ENCODE data around the gene ZNF32. TPM values are rescaled to one million over a fixed set of nuclear protein-coding genes. Genes with fewer than 3 reads are reported as not detected.

ZNF32 gene
- total RNA-seq, 1 donor from 2014 or later = 45.1 TPM

- Histone ChIP-seq H3K4me3 (no peak overlapping the region), H3K4me1 (peaks cover 22% of the 10 kb centered on the region), H3K27ac (replicated peaks) (no peak overlapping the region), H3K9me3 (replicated peaks) (peaks cover 5% of the 10 kb centered on the region), H3K36me3 (no peaks in the 10 kb centered on the region), H3K27me3 (ENCODE audit: low read depth) (no peaks in the 10 kb centered on the region)
- no peak for DNase-seq
- TF ChIP-seq CTCF (IDR thresholded peaks at IDR 0.05; ENCODE audit: borderline replicate concordance) = no peak
- intact Hi-C loops (cut with micrococcal nuclease) = no loop called here
Measured at GRCh38 chr10:43596546-43596945, 52.1 kb downstream of the ZNF32 start.

GRCh38 chr10:43595739-43596298 lies 52.9 kb downstream of the ZNF32 start:
- Histone ChIP-seq H3K36me3 (no peaks in the 10 kb centered on the region), H3K4me1 (peaks cover 22% of the 10 kb centered on the region), H3K27me3 (ENCODE audit: low read depth) (peaks cover 6% of the 10 kb centered on the region), H3K9me3 (replicated peaks) (peaks cover 11% of the 10 kb centered on the region), H3K4me3 (peak overlapping the region; percentile 52), H3K27ac (replicated peaks) (no peak overlapping the region)
- TF ChIP-seq CTCF (IDR thresholded peaks at IDR 0.05; ENCODE audit: borderline replicate concordance) = no peak
- DNase-seq = no peak
- intact Hi-C loops (cut with micrococcal nuclease) = no loop called here

GRCh38 chr10:43594944-43595589 lies 53.6 kb downstream of the ZNF32 start:
- Histone ChIP-seq H3K9me3 (replicated peaks) (peaks cover 11% of the 10 kb centered on the region), H3K4me3 (peak overlapping the region; percentile 52), H3K4me1 (peaks cover 22% of the 10 kb centered on the region), H3K27me3 (ENCODE audit: low read depth) (peaks cover 6% of the 10 kb centered on the region), H3K27ac (replicated peaks) (no peak overlapping the region), H3K36me3 (no peaks in the 10 kb centered on the region)
- TF ChIP-seq CTCF (IDR thresholded peaks at IDR 0.05; ENCODE audit: borderline replicate concordance) = no peak
- no peak for DNase-seq
- intact Hi-C loops (cut with micrococcal nuclease) = no loop called here

Other genes with a start within 250 kb of the ZNF32 start
- gene HNRNPF, start 239.7 kb downstream of the ZNF32 start, total RNA-seq = 70.5 TPM
- 2.2 TPM for gene ZNF487, start 211.8 kb downstream of the ZNF32 start, total RNA-seq
- gene ZNF239, start 74.3 kb downstream of the ZNF32 start, total RNA-seq = 1.5 TPM
- 1.5 TPM for gene ZNF485, start 42.4 kb downstream of the ZNF32 start, total RNA-seq

All from left ventricle myocardium inferior (tissue), 1 donor.